GM12865 (cell line): Measurements from ENCODE around the gene PLOD2.

Experiments
- DNase-seq: peaks from one replicate; pipeline ENCODE4 v3.0.0; 2010; ENCODE audit warnings: low read depth
- H3K4me3 ChIP-seq: 2 replicates; pipeline ENCODE4 v1.5.1; 2011; ENCODE audit warnings: mild to moderate bottlenecking, low read depth, low read length, control low read depth
- CTCF ChIP-seq: IDR thresholded peaks from 2 replicates; pipeline ENCODE4 v1.5.1; 2011; ENCODE audit warnings: low read length, control low read depth, low read depth, inconsistent platforms; ENCODE audit not compliant: insufficient read depth; ENCODE audit errors: missing control alignments

Gene PLOD2

GRCh38 chr3:146134348-146135117 is 26.5 kb downstream of the PLOD2 start:
- no peak for TF ChIP-seq CTCF
- H3K4me3 ChIP-seq = no peak overlapping the region
- no peak for DNase-seq

- no peak for TF ChIP-seq CTCF
- DNase-seq = no peak
- no peak overlapping the region for H3K4me3 ChIP-seq
These were observed 27.5 kb downstream of the PLOD2 start for GRCh38 chr3:146133441-146133840.

- TF ChIP-seq CTCF = no peak
- no peak overlapping the region for H3K4me3 ChIP-seq
- no peak for DNase-seq
These were observed 29.2 kb downstream of the PLOD2 start for GRCh38 chr3:146131616-146132410.

- no peak overlapping the region for H3K4me3 ChIP-seq
- DNase-seq = no peak
- no peak for TF ChIP-seq CTCF
These were observed 30.1 kb downstream of the PLOD2 start for GRCh38 chr3:146130881-146131371.

- no peak for DNase-seq
- TF ChIP-seq CTCF = no peak
- no peak overlapping the region for H3K4me3 ChIP-seq
These were observed 31.2 kb downstream of the PLOD2 start for GRCh38 chr3:146129750-146130149.

- no peak for DNase-seq
- TF ChIP-seq CTCF = no peak
- H3K4me3 ChIP-seq = no peak overlapping the region
These were observed 32.0 kb downstream of the PLOD2 start for GRCh38 chr3:146128939-146129338.

- DNase-seq = no peak
- no peak overlapping the region for H3K4me3 ChIP-seq
- TF ChIP-seq CTCF = no peak
These were observed 32.8 kb downstream of the PLOD2 start for GRCh38 chr3:146128179-146128578.
